ENCODE measurements around the gene SLC1A5.
"Not testable (repeated sequence)": the region's sequence is repeated elsewhere in the genome, so short reads cannot be mapped to it uniquely, and the experiment has no call there.

SLC1A5 gene

GRCh38 chr19:46797881-46798280 is 9.5 kb upstream of the SLC1A5 start:
- no peak for DNase-seq

GRCh38 chr19:46791944-46792343 is 3.5 kb upstream of the SLC1A5 start:
- DNase-seq, result no peak

GRCh38 chr19:46789371-46789770 is 977 bp upstream of the SLC1A5 start:
- no peak for DNase-seq

- DNase-seq, result no peak
These were observed 559 bp upstream of the SLC1A5 start for GRCh38 chr19:46788968-46789338.

GRCh38 chr19:46787331-46788261 is 798 bp downstream of the SLC1A5 start:
- DNase-seq, result no peak

GRCh38 chr19:46787040-46787330 is 1.4 kb downstream of the SLC1A5 start:
- no peak for DNase-seq

- DNase-seq, result peak; percentile 60
These were observed 2.0 kb downstream of the SLC1A5 start for GRCh38 chr19:46786236-46787039.

- no peak for DNase-seq
These were observed 2.5 kb downstream of the SLC1A5 start for GRCh38 chr19:46785980-46786235.

GRCh38 chr19:46785054-46785979 is 3.1 kb downstream of the SLC1A5 start:
- DNase-seq, result no peak

- no peak for DNase-seq
These were observed 3.9 kb downstream of the SLC1A5 start for GRCh38 chr19:46784262-46785053.

- DNase-seq, result no peak
These were observed 4.7 kb downstream of the SLC1A5 start for GRCh38 chr19:46783670-46784069.

GRCh38 chr19:46782355-46783019 is 5.9 kb downstream of the SLC1A5 start:
- no peak for DNase-seq

GRCh38 chr19:46777956-46778645 is 10.3 kb downstream of the SLC1A5 start:
- not testable (repeated sequence) for DNase-seq

GRCh38 chr19:46776927-46777911 is 11.2 kb downstream of the SLC1A5 start:
- DNase-seq, result no peak

- no peak for DNase-seq
These were observed 12.6 kb downstream of the SLC1A5 start for GRCh38 chr19:46775642-46776258.

- no peak for DNase-seq
These were observed 15.4 kb downstream of the SLC1A5 start for GRCh38 chr19:46773018-46773399.

- no peak for DNase-seq
These were observed 16.0 kb downstream of the SLC1A5 start for GRCh38 chr19:46772170-46773017.

GRCh38 chr19:46768746-46769145 is 19.6 kb downstream of the SLC1A5 start:
- DNase-seq, result not testable (repeated sequence)

Measured in activated gamma-delta T cell (primary cell).